ENCODE measurements around the gene SET. TPM values are rescaled to one million over a fixed set of nuclear protein-coding genes. Genes with fewer than 3 reads are reported as not detected.

Gene SET
- total and polyA plus RNA-seq, 2 donors (not counting 3 experiments of a cell fraction or from before 2014, with no cell fraction given) = 61.1 to 483 TPM

DNA sequence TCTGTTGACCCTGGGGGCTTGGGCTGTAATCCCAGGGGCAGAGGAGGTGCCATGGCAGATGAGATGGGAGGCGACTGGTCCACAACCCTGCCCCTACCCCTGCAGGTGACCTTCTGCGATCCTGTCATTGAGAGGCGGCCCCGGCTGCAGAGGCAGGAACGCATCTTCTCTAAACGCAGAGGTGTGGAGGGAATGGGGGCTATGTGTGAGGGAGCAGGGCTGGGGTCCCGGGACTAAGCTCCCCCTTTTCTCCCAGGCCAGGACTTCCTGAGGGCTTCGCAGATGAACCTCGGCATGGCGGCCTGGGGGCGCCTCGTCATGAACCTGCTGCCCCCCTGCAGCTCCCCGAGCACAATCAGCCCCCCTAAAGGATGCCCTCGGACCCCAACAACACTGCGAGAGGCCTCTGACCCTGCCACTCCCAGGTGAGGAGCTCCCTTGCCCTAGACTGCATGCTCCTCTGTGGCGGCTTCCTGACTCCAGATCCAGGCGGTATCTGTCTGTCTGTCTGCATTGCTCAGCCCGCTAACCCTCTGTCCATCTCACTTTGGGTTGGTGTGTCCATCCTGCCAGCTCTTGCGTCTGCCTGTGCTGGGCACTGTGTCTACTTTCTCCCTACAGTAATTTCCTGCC is 25.0 kb downstream of the SET start:
- intact Hi-C loops (cut with micrococcal nuclease) = no loop called here
- no peak overlapping the region for H3K4me2 ChIP-seq (ENCODE audit: insufficient read depth, low read length)
- H3K36me3 ChIP-seq (ENCODE audit: control insufficient read depth in 2 of 2, extremely low read depth in 1 of 2, insufficient read depth in 2 of 2, low read length in 2 of 2) = peaks cover 0 to 11% of the 10 kb centered on the region in 2 experiments
- no peaks in the 10 kb centered on the region for H3K4me1 ChIP-seq (ENCODE audit: control insufficient read depth, extremely low read depth, insufficient read depth, low read length)
- DNase-seq (ENCODE audit: low read depth, low spot score) (no peak), FAIRE-seq (no peak)
- no peak overlapping the region for H3K4me3 ChIP-seq (replicated peaks in 1 of 3; ENCODE audit: insufficient read depth in 1 of 3, low read depth in 1 of 3, low read length in 3 of 3)
- no peaks in the 10 kb centered on the region for H3K9me1 ChIP-seq (replicated peaks; ENCODE audit: control insufficient read depth, extremely low read depth, insufficient read depth, low read length)
- ChIA-PET CTCF (no interaction called here), POLR2A (no interaction called here)
- no peak overlapping the region for H2AFZ ChIP-seq (ENCODE audit: low read depth, low read length)
- no peak overlapping the region for H3K9ac ChIP-seq (replicated peaks; ENCODE audit: extremely low read depth, insufficient read depth, low read length)
- no peaks in the 10 kb centered on the region for H3K9me3 ChIP-seq (replicated peaks; ENCODE audit: control insufficient read depth, insufficient read depth, low read length)
- no peak for TF ChIP-seq EZH2 (IDR thresholded peaks at IDR 0.05; ENCODE audit: borderline replicate concordance, low read depth, low read length, severe bottlenecking)
- H3K79me2 ChIP-seq (ENCODE audit: control insufficient read depth, insufficient read depth, low read length) = no peaks in the 10 kb centered on the region
- H3K27ac ChIP-seq (ENCODE audit: insufficient read depth, low read depth, low read length) = no peak overlapping the region
- dilution Hi-C loops (cut with MboI; ENCODE audit: extremely low pct_ligation_motif_present, low sequenced_read_pairs) = no loop called here
- H4K20me1 ChIP-seq (replicated peaks; ENCODE audit: control insufficient read depth, extremely low read depth, insufficient read depth, low read length) = no peaks in the 10 kb centered on the region
- H3K27me3 ChIP-seq (ENCODE audit: control insufficient read depth in 2 of 2, insufficient read depth in 2 of 2, low read length in 2 of 2) = no peaks in the 10 kb centered on the region
- BruUV-seq (replicated peaks) = TSS peak; percentile 21

DNA sequence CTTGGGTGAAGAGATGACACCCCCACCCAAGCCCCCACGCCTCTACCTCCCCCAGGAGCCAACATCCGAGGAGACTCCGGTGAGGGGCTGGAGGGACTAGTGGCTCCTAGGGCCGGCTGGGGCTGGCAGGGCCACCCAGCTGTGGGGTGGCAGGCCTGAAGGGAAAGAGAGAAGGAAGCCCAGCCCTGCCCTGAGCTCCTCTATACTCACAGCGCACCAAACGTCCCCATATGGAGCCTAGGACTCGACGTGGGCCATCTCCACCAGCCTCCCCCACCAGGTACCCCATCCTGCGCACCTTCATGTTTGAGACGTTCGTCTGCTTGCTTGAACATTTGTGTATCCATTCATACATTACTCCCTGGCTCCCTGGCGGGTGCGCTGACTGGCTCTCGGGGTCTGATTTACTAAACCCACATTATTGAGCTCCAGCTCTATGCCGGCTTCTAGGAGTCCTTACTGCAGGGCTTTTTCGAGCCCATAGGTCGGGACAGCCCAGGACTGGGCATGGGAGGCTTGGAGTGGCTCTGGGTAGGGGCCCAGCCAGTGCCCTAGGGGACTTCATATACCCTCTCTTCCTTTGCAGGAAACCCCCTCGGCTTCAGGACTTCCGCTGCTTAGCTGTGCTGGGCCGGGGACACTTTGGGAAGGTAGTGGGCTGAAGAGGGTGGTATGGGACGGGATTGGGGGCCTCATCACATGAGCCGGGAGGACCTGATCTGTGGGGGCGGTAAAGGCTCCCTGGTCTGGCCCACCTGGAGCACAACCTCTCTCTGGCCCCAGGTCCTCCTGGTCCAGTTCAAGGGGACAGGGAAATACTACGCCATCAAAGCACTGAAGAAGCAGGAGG is 25.8 kb downstream of the SET start:
- no TSS peak for BruUV-seq (replicated peaks)
- DNase-seq (ENCODE audit: low read depth, low spot score) = no peak
- intact Hi-C loops (cut with micrococcal nuclease) = no loop called here
- no peaks in the 10 kb centered on the region for H4K20me1 ChIP-seq (replicated peaks; ENCODE audit: control insufficient read depth, extremely low read depth, insufficient read depth, low read length)
- CTCF ChIA-PET = interaction anchor here (1.0 kb wide), 1 partner anchor 13 kb away, joined by 3 read pairs; the partner anchor contains the start of gene PKN3
- POLR2A ChIA-PET = no interaction called here
- no peaks in the 10 kb centered on the region for H3K27me3 ChIP-seq (ENCODE audit: control insufficient read depth in 2 of 2, insufficient read depth in 2 of 2, low read length in 2 of 2)
- no peak for FAIRE-seq
- H3K27ac ChIP-seq (ENCODE audit: insufficient read depth, low read depth, low read length) = no peak overlapping the region
- H3K9me1 ChIP-seq (replicated peaks; ENCODE audit: control insufficient read depth, extremely low read depth, insufficient read depth, low read length) = no peaks in the 10 kb centered on the region
- H3K9ac ChIP-seq (replicated peaks; ENCODE audit: extremely low read depth, insufficient read depth, low read length) = no peak overlapping the region
- TF ChIP-seq, protein P1, sequence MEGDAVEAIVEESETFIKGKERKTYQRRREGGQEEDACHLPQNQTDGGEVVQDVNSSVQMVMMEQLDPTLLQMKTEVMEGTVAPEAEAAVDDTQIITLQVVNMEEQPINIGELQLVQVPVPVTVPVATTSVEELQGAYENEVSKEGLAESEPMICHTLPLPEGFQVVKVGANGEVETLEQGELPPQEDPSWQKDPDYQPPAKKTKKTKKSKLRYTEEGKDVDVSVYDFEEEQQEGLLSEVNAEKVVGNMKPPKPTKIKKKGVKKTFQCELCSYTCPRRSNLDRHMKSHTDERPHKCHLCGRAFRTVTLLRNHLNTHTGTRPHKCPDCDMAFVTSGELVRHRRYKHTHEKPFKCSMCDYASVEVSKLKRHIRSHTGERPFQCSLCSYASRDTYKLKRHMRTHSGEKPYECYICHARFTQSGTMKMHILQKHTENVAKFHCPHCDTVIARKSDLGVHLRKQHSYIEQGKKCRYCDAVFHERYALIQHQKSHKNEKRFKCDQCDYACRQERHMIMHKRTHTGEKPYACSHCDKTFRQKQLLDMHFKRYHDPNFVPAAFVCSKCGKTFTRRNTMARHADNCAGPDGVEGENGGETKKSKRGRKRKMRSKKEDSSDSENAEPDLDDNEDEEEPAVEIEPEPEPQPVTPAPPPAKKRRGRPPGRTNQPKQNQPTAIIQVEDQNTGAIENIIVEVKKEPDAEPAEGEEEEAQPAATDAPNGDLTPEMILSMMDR (IDR thresholded peaks at IDR 0.05; ENCODE audit: extremely low read depth in 1 of 2, insufficient read depth in 1 of 2, low read depth in 1 of 2, low read length in 2 of 2) = no peak
- TF ChIP-seq, protein P2, sequence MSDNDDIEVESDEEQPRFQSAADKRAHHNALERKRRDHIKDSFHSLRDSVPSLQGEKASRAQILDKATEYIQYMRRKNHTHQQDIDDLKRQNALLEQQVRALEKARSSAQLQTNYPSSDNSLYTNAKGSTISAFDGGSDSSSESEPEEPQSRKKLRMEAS (IDR thresholded peaks at IDR 0.05; ENCODE audit: insufficient read depth, insufficient read length) = no peak
- TF ChIP-seq EZH2 (IDR thresholded peaks at IDR 0.05; ENCODE audit: borderline replicate concordance, low read depth, low read length, severe bottlenecking) (no peak), FOS (IDR thresholded peaks at IDR 0.05; ENCODE audit: borderline replicate concordance, insufficient read depth, low read length) (no peak)
- H3K36me3 ChIP-seq (ENCODE audit: control insufficient read depth in 2 of 2, extremely low read depth in 1 of 2, insufficient read depth in 2 of 2, low read length in 2 of 2) = peaks cover 0 to 11% of the 10 kb centered on the region in 2 experiments
- dilution Hi-C loops (cut with MboI; ENCODE audit: extremely low pct_ligation_motif_present, low sequenced_read_pairs) = no loop called here
- no peak overlapping the region for H3K4me3 ChIP-seq (replicated peaks in 1 of 3; ENCODE audit: insufficient read depth in 1 of 3, low read depth in 1 of 3, low read length in 3 of 3)
- no peaks in the 10 kb centered on the region for H3K9me3 ChIP-seq (replicated peaks; ENCODE audit: control insufficient read depth, insufficient read depth, low read length)
- no peak overlapping the region for H2AFZ ChIP-seq (ENCODE audit: low read depth, low read length)
- H3K4me1 ChIP-seq (ENCODE audit: control insufficient read depth, extremely low read depth, insufficient read depth, low read length) = no peaks in the 10 kb centered on the region
- no peaks in the 10 kb centered on the region for H3K79me2 ChIP-seq (ENCODE audit: control insufficient read depth, insufficient read depth, low read length)
- no peak overlapping the region for H3K4me2 ChIP-seq (ENCODE audit: insufficient read depth, low read length)
